HEK293 (cell line): ENCODE measurements around the gene APOO.

Source experiments
- CTCF ChIA-PET: fragments of 350-600 bp; formaldehyde crosslinking; extraction: SDS; loops from one replicate; lab custom pipeline; 2021; ENCODE audit warnings: antibody characterized with exemption; lab: Yijun Ruan, JAX
- POLR2A ChIA-PET: fragments of 300-600 bp; formaldehyde crosslinking; extraction: SDS; loops from one replicate; lab custom pipeline; 2020; ENCODE audit warnings: antibody characterized with exemption, inconsistent platforms; lab: Yijun Ruan, JAX
- H3K27ac ChIP-seq: fragments of 200-500 bp; sonication (Bioruptor generic); 2 replicates; pipeline ENCODE4 v1.5.1; 2014; ENCODE audit warnings: low read depth, low read length, control low read depth, inconsistent platforms; ENCODE audit errors: extremely low read depth
- H3K36me3 ChIP-seq, 2 experiments: fragments of 200-500 bp in 1 of 2; sonication (Bioruptor generic) in 1 of 2; 1 replicate in 1 of 2; 2 replicates in 1 of 2; pipeline ENCODE4 v1.5.1; 2014 to 2017; ENCODE audit warnings: inconsistent platforms in 2 of 2, low read length in 2 of 2; ENCODE audit not compliant: control insufficient read depth in 2 of 2, insufficient read depth in 1 of 2
- H3K4me1 ChIP-seq: fragments of 200-500 bp; sonication (Bioruptor generic); 2 replicates; pipeline ENCODE4 v1.5.1; 2014; ENCODE audit warnings: mild to moderate bottlenecking, low read length, inconsistent platforms; ENCODE audit not compliant: control insufficient read depth, insufficient read depth
- H3K4me3 ChIP-seq: 2 replicates; pipeline ENCODE4 v1.5.1; 2011; ENCODE audit warnings: low read depth, mild to moderate bottlenecking, control low read depth, low read length, moderate library complexity
- H3K9me3 ChIP-seq: fragments of 200-500 bp; sonication (Bioruptor generic); 2 replicates; pipeline ENCODE4 v1.5.1; 2014; ENCODE audit warnings: low read depth, low read length, inconsistent platforms; ENCODE audit not compliant: control insufficient read depth, insufficient read depth
- ATF2 ChIP-seq: fragments of 450-650 bp; formaldehyde crosslinking; IDR thresholded peaks from 2 replicates; pipeline ENCODE4 v1.5.1; 2016; ENCODE audit warnings: missing biosample characterization, missing genetic modification characterization, low read depth
- PATZ1 ChIP-seq: fragments of 450-650 bp; formaldehyde crosslinking; IDR thresholded peaks from 2 replicates; pipeline ENCODE4 v1.5.1; 2016; ENCODE audit warnings: missing biosample characterization, missing genetic modification characterization
- PRDM1 ChIP-seq: fragments of 450-650 bp; formaldehyde crosslinking; IDR thresholded peaks from 2 replicates; pipeline ENCODE4; 2016; ENCODE audit warnings: missing biosample characterization, missing genetic modification characterization
- PRDM10 ChIP-seq: fragments of 450-650 bp; formaldehyde crosslinking; IDR thresholded peaks from 2 replicates; pipeline ENCODE4 v1.5.1; 2016; ENCODE audit warnings: missing biosample characterization, missing genetic modification characterization
- TRIM28 ChIP-seq: IDR thresholded peaks from 2 replicates; pipeline ENCODE4 v1.6.1; 2011; ENCODE audit warnings: low read length, control low read depth, borderline replicate concordance
- YY1 ChIP-seq: fragments of 450-650 bp; formaldehyde crosslinking; IDR thresholded peaks from 2 replicates; pipeline ENCODE4 v1.5.1; 2018; ENCODE audit warnings: missing biosample characterization, missing genetic modification characterization
- ZBTB21 ChIP-seq: fragments of 450-650 bp; formaldehyde crosslinking; IDR thresholded peaks from 2 replicates; pipeline ENCODE4 v1.5.1; 2017; ENCODE audit warnings: missing biosample characterization, missing genetic modification characterization
- ZBTB26 ChIP-seq: fragments of 450-650 bp; formaldehyde crosslinking; optimal IDR thresholded peaks from 2 replicates; pipeline ENCODE3; 2016; ENCODE audit warnings: missing biosample characterization, mild to moderate bottlenecking, missing genetic modification characterization
- ZNF114 ChIP-seq: fragments of 450-650 bp; formaldehyde crosslinking; IDR thresholded peaks from 2 replicates; pipeline ENCODE4 v1.5.0; 2017; ENCODE audit warnings: missing biosample characterization, missing genetic modification characterization
- ZNF175 ChIP-seq: fragments of 450-650 bp; formaldehyde crosslinking; IDR thresholded peaks from 2 replicates; pipeline ENCODE4 v1.5.1; 2016; ENCODE audit warnings: missing biosample characterization, missing genetic modification characterization
- ZNF18 ChIP-seq: fragments of 450-650 bp; formaldehyde crosslinking; IDR thresholded peaks from 2 replicates; pipeline ENCODE4 v1.5.1; 2016; ENCODE audit warnings: missing biosample characterization, missing genetic modification characterization
- ZNF26 ChIP-seq: fragments of 450-650 bp; formaldehyde crosslinking; IDR thresholded peaks from 2 replicates; pipeline ENCODE4 v1.5.1; 2016; ENCODE audit warnings: missing biosample characterization, missing genetic modification characterization
- ZNF302 ChIP-seq: fragments of 450-650 bp; formaldehyde crosslinking; IDR thresholded peaks from 2 replicates; pipeline ENCODE4 v1.5.1; 2016; ENCODE audit warnings: missing biosample characterization, missing genetic modification characterization, low read depth
- ZNF404 ChIP-seq: fragments of 450-650 bp; formaldehyde crosslinking; IDR thresholded peaks from 2 replicates; pipeline ENCODE4 v1.5.1; 2017; ENCODE audit warnings: missing biosample characterization, missing genetic modification characterization
- ZNF416 ChIP-seq: fragments of 450-650 bp; formaldehyde crosslinking; IDR thresholded peaks from 2 replicates; pipeline ENCODE4 v1.5.1; 2016; ENCODE audit warnings: missing biosample characterization, missing genetic modification characterization
- ZNF433 ChIP-seq: fragments of 450-650 bp; formaldehyde crosslinking; IDR thresholded peaks from 2 replicates; pipeline ENCODE4 v1.5.1; 2016; ENCODE audit warnings: missing biosample characterization, missing genetic modification characterization, low read depth
- ZNF645 ChIP-seq: fragments of 450-650 bp; formaldehyde crosslinking; IDR thresholded peaks from 2 replicates; pipeline ENCODE4; 2016; ENCODE audit warnings: missing biosample characterization, missing genetic modification characterization
- ZNF776 ChIP-seq: fragments of 450-650 bp; formaldehyde crosslinking; IDR thresholded peaks from 2 replicates; pipeline ENCODE4 v1.5.0; 2017; ENCODE audit warnings: missing biosample characterization, missing genetic modification characterization, borderline replicate concordance

The APOO gene

GRCh38 chrX:23936180-23936579, 28.4 kb upstream of the APOO start (continued):
- TF ChIP-seq PRDM10 = peak; percentile 61
- TF ChIP-seq ATF2 (tag by site-specific recombination) = peak; percentile 96
- no peak for TF ChIP-seq ZNF26 (tag by site-specific recombination)
- TF ChIP-seq ZBTB21 (tag by site-specific recombination) = no peak

GRCh38 chrX:23935106-23935505, 27.4 kb upstream of the APOO start:
- Histone ChIP-seq H3K27ac (no peak overlapping the region), H3K4me3 (no peak overlapping the region), H3K4me1 (no peaks in the 10 kb centered on the region; the same call in 1 of the 2 replicates), H3K9me3 (no peaks in the 10 kb centered on the region), H3K36me3 (no peaks in the 10 kb centered on the region)
- CTCF ChIA-PET = interaction anchor here (0.6 kb wide), 1 partner anchor 61 kb away, joined by 4 read pairs; no protein-coding TSS in a partner anchor
- POLR2A ChIA-PET = no interaction called here
- TF ChIP-seq ZNF645 (no peak), YY1 (tag by site-specific recombination) (no peak), ZNF433 (tag by site-specific recombination) (no peak), PRDM1 (tag by site-specific recombination) (no peak)

GRCh38 chrX:23932046-23932445, 24.3 kb upstream of the APOO start:
- Histone ChIP-seq H3K4me1 (no peaks in the 10 kb centered on the region; the same call in 1 of the 2 replicates), H3K4me3 (no peak overlapping the region), H3K27ac (no peak overlapping the region), H3K9me3 (no peaks in the 10 kb centered on the region), H3K36me3 (no peaks in the 10 kb centered on the region)
- ChIA-PET CTCF (interaction anchor here (0.7 kb wide), 1 partner anchor 26 kb away, joined by 4 read pairs; no protein-coding TSS in a partner anchor), POLR2A (no interaction called here)
- TF ChIP-seq ZNF302 (tag by site-specific recombination) (no peak), ZNF114 (tag by site-specific recombination) (no peak), ZNF416 (no peak), TRIM28 (no peak), ZNF404 (no peak), ZNF175 (tag by site-specific recombination) (no peak), ZNF18 (tag by site-specific recombination) (no peak), ZNF776 (no peak), PATZ1 (tag by site-specific recombination) (no peak), ZBTB26 (tag by site-specific recombination) (no peak), ZNF645 (no peak)
